ENCODE data around the gene IL17RE. TPM values are rescaled to one million over a fixed set of nuclear protein-coding genes. Genes with fewer than 3 reads are reported as not detected.
"Not testable (repeated sequence)": the region's sequence is repeated elsewhere in the genome, so short reads cannot be mapped to it uniquely, and the experiment has no call there.

The IL17RE gene
- total RNA-seq, 1 donor = 0.72 TPM

GRCh38 chr3:9937486-9938238 lies 35.0 kb downstream of the IL17RE start:
- Histone ChIP-seq H3K4me1 (ENCODE audit: insufficient read depth, low read length) (peaks cover 14% of the 10 kb centered on the region), H2AFZ (ENCODE audit: low read length) (no peak overlapping the region), H3K9me3 (ENCODE audit: low read depth, low read length) (no peaks in the 10 kb centered on the region), H3K27ac (ENCODE audit: low read depth, low read length) (no peak overlapping the region), H3K79me2 (ENCODE audit: insufficient read depth, low read length) (peaks cover 4% of the 10 kb centered on the region), H3K27me3 (ENCODE audit: insufficient read depth, low read length) (no peaks in the 10 kb centered on the region), H3K4me3 (ENCODE audit: insufficient read depth, low read length) (no peak overlapping the region), H4K20me1 (ENCODE audit: insufficient read depth, low read length) (no peaks in the 10 kb centered on the region), H3K4me2 (ENCODE audit: insufficient read depth, low read length) (no peak overlapping the region), H3K36me3 (ENCODE audit: insufficient read depth, low read length) (peaks cover 9% of the 10 kb centered on the region)
- no peak for DNase-seq (ENCODE audit: insufficient read length, low spot score, missing footprints)
- no peak for TF ChIP-seq CTCF (IDR thresholded peaks at IDR 0.05; ENCODE audit: extremely low read depth, low read depth, low read length)

- H3K4me2 ChIP-seq (ENCODE audit: insufficient read depth, low read length) = no peak overlapping the region
These were observed 36.3 kb downstream of the IL17RE start for GRCh38 chr3:9938966-9939365.

GRCh38 chr3:9939906-9940305 lies 37.3 kb downstream of the IL17RE start:
- H3K36me3 ChIP-seq (ENCODE audit: insufficient read depth, low read length); H3K27me3 ChIP-seq (ENCODE audit: insufficient read depth, low read length): not testable (repeated sequence)

More at GRCh38 chr3:9938966-9939365, 36.3 kb downstream of the IL17RE start:
- Histone ChIP-seq H3K4me3 (ENCODE audit: insufficient read depth, low read length) (no peak overlapping the region), H3K36me3 (ENCODE audit: insufficient read depth, low read length) (peaks cover 9% of the 10 kb centered on the region), H3K4me1 (ENCODE audit: insufficient read depth, low read length) (peaks cover 9% of the 10 kb centered on the region), H3K9me3 (ENCODE audit: low read depth, low read length) (no peaks in the 10 kb centered on the region), H3K27ac (ENCODE audit: low read depth, low read length) (no peak overlapping the region), H3K79me2 (ENCODE audit: insufficient read depth, low read length) (peaks cover 4% of the 10 kb centered on the region), H2AFZ (ENCODE audit: low read length) (no peak overlapping the region), H4K20me1 (ENCODE audit: insufficient read depth, low read length) (no peaks in the 10 kb centered on the region), H3K27me3 (ENCODE audit: insufficient read depth, low read length) (no peaks in the 10 kb centered on the region)
- no peak for DNase-seq (ENCODE audit: insufficient read length, low spot score, missing footprints)
- no peak for TF ChIP-seq CTCF (IDR thresholded peaks at IDR 0.05; ENCODE audit: extremely low read depth, low read depth, low read length)

GRCh38 chr3:9940746-9941145 lies 38.1 kb downstream of the IL17RE start:
- no peak for DNase-seq (ENCODE audit: insufficient read length, low spot score, missing footprints)
- no peaks in the 10 kb centered on the region for H3K79me2 ChIP-seq (ENCODE audit: insufficient read depth, low read length)
- H3K36me3 ChIP-seq (ENCODE audit: insufficient read depth, low read length) = peaks cover 13% of the 10 kb centered on the region
- no peak overlapping the region for H3K4me3 ChIP-seq (ENCODE audit: insufficient read depth, low read length)
- H2AFZ ChIP-seq (ENCODE audit: low read length) = no peak overlapping the region
- no peak overlapping the region for H3K27ac ChIP-seq (ENCODE audit: low read depth, low read length)
- no peaks in the 10 kb centered on the region for H4K20me1 ChIP-seq (ENCODE audit: insufficient read depth, low read length)
- H3K4me2 ChIP-seq (ENCODE audit: insufficient read depth, low read length) = no peak overlapping the region
- TF ChIP-seq CTCF (IDR thresholded peaks at IDR 0.05; ENCODE audit: extremely low read depth, low read depth, low read length) = no peak
- no peaks in the 10 kb centered on the region for H3K9me3 ChIP-seq (ENCODE audit: low read depth, low read length)
- no peaks in the 10 kb centered on the region for H3K27me3 ChIP-seq (ENCODE audit: insufficient read depth, low read length)
- no peaks in the 10 kb centered on the region for H3K4me1 ChIP-seq (ENCODE audit: insufficient read depth, low read length)

More at GRCh38 chr3:9939906-9940305, 37.3 kb downstream of the IL17RE start:
- H2AFZ ChIP-seq (ENCODE audit: low read length); H3K4me2 ChIP-seq (ENCODE audit: insufficient read depth, low read length); DNase-seq (ENCODE audit: insufficient read length, low spot score, missing footprints); H4K20me1 ChIP-seq (ENCODE audit: insufficient read depth, low read length); H3K4me3 ChIP-seq (ENCODE audit: insufficient read depth, low read length); H3K79me2 ChIP-seq (ENCODE audit: insufficient read depth, low read length); H3K27ac ChIP-seq (ENCODE audit: low read depth, low read length); H3K9me3 ChIP-seq (ENCODE audit: low read depth, low read length); H3K4me1 ChIP-seq (ENCODE audit: insufficient read depth, low read length): not testable (repeated sequence)
